ENCODE results near the gene UNC5B. TPM values are rescaled to one million over a fixed set of nuclear protein-coding genes. Genes with fewer than 3 reads are reported as not detected.

UNC5B gene
- total RNA-seq, 1 experiment from 2014 or later: 22.0 TPM

- Histone ChIP-seq H3K27me3 (ENCODE audit: insufficient read depth, low read length) (no peaks in the 10 kb centered on the region), H3K79me2 (ENCODE audit: insufficient read depth, low read length) (no peaks in the 10 kb centered on the region), H3K9me3 (ENCODE audit: control insufficient read depth in 1 of 2, insufficient read depth in 1 of 2, low read depth in 1 of 2, low read length in 2 of 2) (no peaks in the 10 kb centered on the region), H3K4me2 (ENCODE audit: low read length) (peak overlapping the region; percentile 17; the same call in 1 of the 2 replicates), H3K9ac (ENCODE audit: low read length) (no peak overlapping the region), H3K4me3 (replicated peaks in 1 of 2; ENCODE audit: low read depth in 1 of 2, low read length in 2 of 2) (no peak overlapping the region), H3K9me2 (ENCODE audit: insufficient read depth) (no peaks in the 10 kb centered on the region), H3K36me3 (ENCODE audit: control insufficient read depth in 1 of 2, insufficient read depth in 2 of 2, low read length in 2 of 2) (no peaks in the 10 kb centered on the region), H3K27ac (ENCODE audit: low read depth, low read length) (no peak overlapping the region), H3K4me1 (ENCODE audit: control insufficient read depth in 1 of 2, insufficient read depth in 2 of 2, low read length in 2 of 2) (peaks cover 40 to 61% of the 10 kb centered on the region in 2 experiments), H4K20me1 (ENCODE audit: insufficient read depth) (no peaks in the 10 kb centered on the region), H2AFZ (ENCODE audit: low read depth, low read length, poor library complexity, severe bottlenecking) (no peak overlapping the region)
- TF ChIP-seq SRF (IDR thresholded peaks at IDR 0.05; ENCODE audit: low read depth) (no peak), RAD21 (IDR thresholded peaks at IDR 0.05; ENCODE audit: low read depth) (no peak), EZH2phosphoT487 (IDR thresholded peaks at IDR 0.05; ENCODE audit: borderline replicate concordance) (no peak), POLR2A (IDR thresholded peaks at IDR 0.05; ENCODE audit: borderline replicate concordance, extremely low read depth, insufficient read depth, insufficient read length) (no peak), ATF3 (IDR thresholded peaks at IDR 0.05) (no peak), MAX (IDR thresholded peaks at IDR 0.05) (no peak), TCF7L2 (IDR thresholded peaks at IDR 0.05; ENCODE audit: borderline replicate concordance, extremely low read depth, insufficient read depth, insufficient read length) (no peak), EZH2 (IDR thresholded peaks at IDR 0.05) (no peak), CEBPB (IDR thresholded peaks at IDR 0.05; ENCODE audit: low read depth) (no peak), FOSL1 (IDR thresholded peaks at IDR 0.05; ENCODE audit: low read depth) (no peak), JUND (IDR thresholded peaks at IDR 0.05) (no peak), ZNF274 (IDR thresholded peaks at IDR 0.05; ENCODE audit: low read depth, low read length) (no peak), SIN3A (IDR thresholded peaks at IDR 0.05; ENCODE audit: low read depth) (no peak)
- TF ChIP-seq, protein P1, sequence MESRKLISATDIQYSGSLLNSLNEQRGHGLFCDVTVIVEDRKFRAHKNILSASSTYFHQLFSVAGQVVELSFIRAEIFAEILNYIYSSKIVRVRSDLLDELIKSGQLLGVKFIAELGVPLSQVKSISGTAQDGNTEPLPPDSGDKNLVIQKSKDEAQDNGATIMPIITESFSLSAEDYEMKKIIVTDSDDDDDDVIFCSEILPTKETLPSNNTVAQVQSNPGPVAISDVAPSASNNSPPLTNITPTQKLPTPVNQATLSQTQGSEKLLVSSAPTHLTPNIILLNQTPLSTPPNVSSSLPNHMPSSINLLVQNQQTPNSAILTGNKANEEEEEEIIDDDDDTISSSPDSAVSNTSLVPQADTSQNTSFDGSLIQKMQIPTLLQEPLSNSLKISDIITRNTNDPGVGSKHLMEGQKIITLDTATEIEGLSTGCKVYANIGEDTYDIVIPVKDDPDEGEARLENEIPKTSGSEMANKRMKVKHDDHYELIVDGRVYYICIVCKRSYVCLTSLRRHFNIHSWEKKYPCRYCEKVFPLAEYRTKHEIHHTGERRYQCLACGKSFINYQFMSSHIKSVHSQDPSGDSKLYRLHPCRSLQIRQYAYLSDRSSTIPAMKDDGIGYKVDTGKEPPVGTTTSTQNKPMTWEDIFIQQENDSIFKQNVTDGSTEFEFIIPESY (IDR thresholded peaks at IDR 0.05; ENCODE audit: extremely low read depth, insufficient replicate concordance, low read length): no peak
- ChIA-PET RAD21 (ENCODE audit: low non-redundant PET in 1 of 2, low total read pairs in 2 of 2, uncharacterized antibody in 2 of 2, unreplicated experiment in 2 of 2) (no interaction called here), CTCF (interaction anchor here (2.1 kb wide), 1 partner anchor 18 kb away, joined by 7 read pairs; no protein-coding TSS in a partner anchor), POLR2A (no interaction called here)
- ATAC-seq (no peak), DNase-seq (ENCODE audit: low read depth, low spot score) (no peak)
- BruUV-seq (replicated peaks): no TSS peak
- intact Hi-C loops (cut with micrococcal nuclease): no loop called here
Measured at GRCh38 chr10:71252220-71252619, 39.9 kb downstream of the UNC5B start.

Data from HCT116 (cell line).